ENCODE results near the gene PGBD1. TPM values are rescaled to one million over a fixed set of nuclear protein-coding genes. Genes with fewer than 3 reads are reported as not detected.
A peak's percentile ranks its signal among the peaks of the same experiment; 100 is the strongest.

The PGBD1 gene
- total and polyA plus RNA-seq, 4 experiments from 2014 or later = 0.08 to 1.4 (median 0.68) TPM

GRCh38 chr6:28245206-28245941, 36.0 kb upstream of the PGBD1 start:
- Mint-ChIP-seq H3K4me3 (no peak overlapping the region), H3K27ac (no peak overlapping the region), H3K36me3 (peaks cover 49 to 51% of the 10 kb centered on the region in 2 donors), H3K4me1 (peaks cover 6 to 18% (median 11%) of the 10 kb centered on the region in 4 donors), H3K9me3 (no peaks in the 10 kb centered on the region), H3K27me3 (no peaks in the 10 kb centered on the region)
- H3K36me3 ChIP-seq (ENCODE audit: insufficient read depth, low read length) = peaks cover 39% of the 10 kb centered on the region
- no peak for DNase-seq
- ChIA-PET CTCF (ENCODE audit: partially characterized antibody) (no interaction called here), POLR2A (ENCODE audit: partially characterized antibody) (no interaction called here)
- H3K27me3 ChIP-seq (ENCODE audit: insufficient read depth, low read length) = no peaks in the 10 kb centered on the region
- H3K27ac ChIP-seq (ENCODE audit: low read depth, low read length) = no peak overlapping the region
- peaks cover 4% of the 10 kb centered on the region for H3K4me1 ChIP-seq (ENCODE audit: insufficient read depth, low read length)
- H3K4me3 ChIP-seq (ENCODE audit: low read length in 2 of 2) = no peak overlapping the region
- H3K9me3 ChIP-seq (ENCODE audit: control insufficient read depth in 1 of 2, low read length in 2 of 2) = no peaks in the 10 kb centered on the region
- intact Hi-C loops (cut with micrococcal nuclease) = no loop called here

- Mint-ChIP-seq H3K27me3 (no peaks in the 10 kb centered on the region), H3K4me1 (peaks cover 23 to 41% (median 31%) of the 10 kb centered on the region in 4 donors), H3K4me3 (no peak overlapping the region), H3K9me3 (peaks cover 0 to 2% (median 0%) of the 10 kb centered on the region in 8 donors), H3K36me3 (peaks cover 44 to 59% of the 10 kb centered on the region in 2 donors), H3K27ac (no peak overlapping the region)
- no peak overlapping the region for H3K4me3 ChIP-seq (ENCODE audit: low read length in 2 of 2)
- intact Hi-C loops (cut with micrococcal nuclease) = no loop called here
- DNase-seq = no peak
- ChIA-PET CTCF (ENCODE audit: partially characterized antibody) (interaction anchor here (0.8 kb wide), 1 partner anchor 20 kb away, joined by 3 read pairs; no protein-coding TSS in a partner anchor), POLR2A (ENCODE audit: partially characterized antibody) (interaction anchor here (5.5 kb wide), 1 partner anchor 17 kb away, joined by 111 read pairs; the partner anchor contains the start of gene ZSCAN26)
- peaks cover 39% of the 10 kb centered on the region for H3K36me3 ChIP-seq (ENCODE audit: insufficient read depth, low read length)
- no peaks in the 10 kb centered on the region for H3K27me3 ChIP-seq (ENCODE audit: insufficient read depth, low read length)
- no peaks in the 10 kb centered on the region for H3K9me3 ChIP-seq (ENCODE audit: control insufficient read depth in 1 of 2, low read length in 2 of 2)
- no peak overlapping the region for H3K27ac ChIP-seq (ENCODE audit: low read depth, low read length)
- peaks cover 22% of the 10 kb centered on the region for H3K4me1 ChIP-seq (ENCODE audit: insufficient read depth, low read length)
Measured at GRCh38 chr6:28248916-28249315, 32.5 kb upstream of the PGBD1 start.

GRCh38 chr6:28250747-28251146, 30.6 kb upstream of the PGBD1 start:
- Histone ChIP-seq H3K27me3 (ENCODE audit: insufficient read depth, low read length) (no peaks in the 10 kb centered on the region), H3K36me3 (ENCODE audit: insufficient read depth, low read length) (peaks cover 29% of the 10 kb centered on the region), H3K9me3 (ENCODE audit: control insufficient read depth in 1 of 2, low read length in 2 of 2) (no peaks in the 10 kb centered on the region), H3K4me1 (ENCODE audit: insufficient read depth, low read length) (peaks cover 22% of the 10 kb centered on the region), H3K4me3 (ENCODE audit: low read length in 2 of 2) (no peak overlapping the region), H3K27ac (ENCODE audit: low read depth, low read length) (no peak overlapping the region)
- H3K36me3 Mint-ChIP-seq = peaks cover 30 to 42% of the 10 kb centered on the region in 2 donors
- H3K4me1 Mint-ChIP-seq = peaks cover 23 to 41% (median 31%) of the 10 kb centered on the region in 4 donors
- DNase-seq = no peak
- CTCF ChIA-PET (ENCODE audit: partially characterized antibody) = interaction anchor here (0.9 kb wide), 1 partner anchor 105 kb away, joined by 4 read pairs; no protein-coding TSS in a partner anchor
- peaks cover 0 to 2% (median 0%) of the 10 kb centered on the region in 8 donors for H3K9me3 Mint-ChIP-seq
- H3K4me3 Mint-ChIP-seq = peak overlapping the region; percentile 77 to 96 (median 83)
- peak overlapping the region in 6 of 7 donors; percentile 17 to 90 (median 66) for H3K27ac Mint-ChIP-seq
- no peaks in the 10 kb centered on the region for H3K27me3 Mint-ChIP-seq
- POLR2A ChIA-PET (ENCODE audit: partially characterized antibody) = interaction anchor here (1.9 to 5.5 kb wide), 2 partner anchors 15 to 109 kb away, joined by 21 to 111 read pairs; partner anchors contain the start of genes ZKSCAN8 and ZSCAN26
- intact Hi-C loops (cut with micrococcal nuclease) = loop anchor here (5.0 kb wide), 1 partner anchor 863 kb away; the partner anchor contains the start of gene ZNF391

- Mint-ChIP-seq H3K4me1 (peaks cover 22 to 41% (median 31%) of the 10 kb centered on the region in 4 donors), H3K27me3 (no peaks in the 10 kb centered on the region), H3K9me3 (peaks cover 0 to 3% (median 0%) of the 10 kb centered on the region in 8 donors), H3K4me3 (peak overlapping the region; percentile 94 to 99 (median 97)), H3K27ac (peak overlapping the region; percentile 75 to 95 (median 89)), H3K36me3 (peaks cover 22 to 33% of the 10 kb centered on the region in 2 donors)
- peak overlapping the region; percentile 52 for H3K27ac ChIP-seq (ENCODE audit: low read depth, low read length)
- H3K4me3 ChIP-seq (ENCODE audit: low read length in 2 of 2) = peak overlapping the region; percentile 98 to 99
- H3K4me1 ChIP-seq (ENCODE audit: insufficient read depth, low read length) = peaks cover 22% of the 10 kb centered on the region
- intact Hi-C loops (cut with micrococcal nuclease) = loop anchor here (1.0 to 5.0 kb wide), 7 partner anchors 16 to 864 kb away; partner anchors contain the start of genes ZNF391, ZSCAN12, ZSCAN26 and ZSCAN31
- CTCF ChIA-PET (ENCODE audit: partially characterized antibody) = interaction anchor here (0.6 to 2.7 kb wide), 6 partner anchors 15 to 110 kb away, joined by 3 to 23 read pairs (median 8); partner anchors contain the start of genes ZKSCAN3, ZKSCAN8 and ZSCAN26
- no peaks in the 10 kb centered on the region for H3K9me3 ChIP-seq (ENCODE audit: control insufficient read depth in 1 of 2, low read length in 2 of 2)
- H3K27me3 ChIP-seq (ENCODE audit: insufficient read depth, low read length) = no peaks in the 10 kb centered on the region
- DNase-seq = peak in 2 of 5 donors; percentile 42 to 43
- peaks cover 21% of the 10 kb centered on the region for H3K36me3 ChIP-seq (ENCODE audit: insufficient read depth, low read length)
- POLR2A ChIA-PET (ENCODE audit: partially characterized antibody) = interaction anchor here (0.6 to 5.5 kb wide), 14 partner anchors 9 to 612 kb away, joined by 3 to 111 read pairs (median 4); partner anchors contain the start of genes PGBD1, ZKSCAN3, ZKSCAN8 and ZSCAN16
Measured at GRCh38 chr6:28251661-28252008, 29.7 kb upstream of the PGBD1 start.

GRCh38 chr6:28252009-28252975, 29.1 kb upstream of the PGBD1 start, which contains the start of gene ZKSCAN4:
TSS of gene ZKSCAN4 (minus strand) at chr6:28252269. CDS start at chr6:28251980, 289 bp downstream.
- H3K36me3 Mint-ChIP-seq = peaks cover 16 to 26% of the 10 kb centered on the region in 2 donors
- DNase-seq = peak; percentile 79 to 82 (median 80)
- peak within 1 kb of the TSS; percentile 94 to 99 (median 97) for H3K4me3 Mint-ChIP-seq
- no peaks in the 10 kb centered on the region for H3K27me3 ChIP-seq (ENCODE audit: insufficient read depth, low read length)
- peaks cover 0 to 3% (median 0%) of the 10 kb centered on the region in 8 donors for H3K9me3 Mint-ChIP-seq
- no peaks in the 10 kb centered on the region for H3K9me3 ChIP-seq (ENCODE audit: control insufficient read depth in 1 of 2, low read length in 2 of 2)
- H3K27me3 Mint-ChIP-seq = no peaks in the 10 kb centered on the region
- intact Hi-C loops (cut with micrococcal nuclease) = loop anchor here (1.0 to 5.0 kb wide), 7 partner anchors 15 to 865 kb away; partner anchors contain the start of genes ZNF391, ZSCAN12, ZSCAN26 and ZSCAN31
- peaks cover 22 to 38% (median 31%) of the 10 kb centered on the region in 4 donors for H3K4me1 Mint-ChIP-seq
- ChIA-PET POLR2A (ENCODE audit: partially characterized antibody) (interaction anchor here (0.6 to 5.5 kb wide), 19 partner anchors 8 to 611 kb away, joined by 3 to 111 read pairs (median 3); partner anchors contain the start of genes PGBD1, ZKSCAN3, ZKSCAN8 and ZSCAN16), CTCF (ENCODE audit: partially characterized antibody) (interaction anchor here (0.6 to 2.7 kb wide), 8 partner anchors 14 to 148 kb away, joined by 3 to 23 read pairs (median 4); partner anchors contain the start of genes ZKSCAN3, ZKSCAN8 and ZSCAN26)
- peak within 1 kb of the TSS; percentile 75 to 95 (median 89) for H3K27ac Mint-ChIP-seq
- H3K4me1 ChIP-seq (ENCODE audit: insufficient read depth, low read length) = peaks cover 22% of the 10 kb centered on the region
- peaks cover 14% of the 10 kb centered on the region for H3K36me3 ChIP-seq (ENCODE audit: insufficient read depth, low read length)
- H3K4me3 ChIP-seq (ENCODE audit: low read length in 2 of 2) = peak within 1 kb of the TSS; percentile 98 to 99
- H3K27ac ChIP-seq (ENCODE audit: low read depth, low read length) = peak within 1 kb of the TSS; percentile 52

- Mint-ChIP-seq H3K36me3 (peaks cover 4 to 15% of the 10 kb centered on the region in 2 donors), H3K4me1 (peaks cover 18 to 39% (median 31%) of the 10 kb centered on the region in 4 donors), H3K27ac (peak overlapping the region in 1 of 7 donors; percentile 15), H3K27me3 (peaks cover 4% of the 10 kb centered on the region in 2 donors), H3K9me3 (peaks cover 0 to 4% (median 0%) of the 10 kb centered on the region in 8 donors), H3K4me3 (peak overlapping the region in 1 of 8 donors; percentile 35)
- Histone ChIP-seq H3K27ac (ENCODE audit: low read depth, low read length) (no peak overlapping the region), H3K4me3 (ENCODE audit: low read length in 2 of 2) (no peak overlapping the region), H3K36me3 (ENCODE audit: insufficient read depth, low read length) (peaks cover 5% of the 10 kb centered on the region), H3K4me1 (ENCODE audit: insufficient read depth, low read length) (peaks cover 22% of the 10 kb centered on the region), H3K9me3 (ENCODE audit: control insufficient read depth in 1 of 2, low read length in 2 of 2) (no peaks in the 10 kb centered on the region), H3K27me3 (ENCODE audit: insufficient read depth, low read length) (no peaks in the 10 kb centered on the region)
- CTCF ChIA-PET (ENCODE audit: partially characterized antibody) = interaction anchor here (0.8 to 2.7 kb wide), 4 partner anchors 13 to 113 kb away, joined by 3 to 15 read pairs (median 8); partner anchors contain the start of genes ZKSCAN8 and ZSCAN26
- DNase-seq = no peak
- intact Hi-C loops (cut with micrococcal nuclease) = loop anchor here (5.0 kb wide), 1 partner anchor 867 kb away; the partner anchor contains the start of gene ZNF391
- POLR2A ChIA-PET (ENCODE audit: partially characterized antibody) = interaction anchor here (1.2 to 5.5 kb wide), 2 partner anchors 12 to 114 kb away, joined by 4 to 111 read pairs; partner anchors contain the start of gene ZSCAN26
Measured at GRCh38 chr6:28254121-28254519, 27.3 kb upstream of the PGBD1 start.

Data from CD4-positive, alpha-beta memory T cell (primary cell).